ENCODE measurements around the gene PTPRN2. TPM values are rescaled to one million over a fixed set of nuclear protein-coding genes. Genes with fewer than 3 reads are reported as not detected.

PTPRN2 gene
- total RNA-seq, 1 donor from 2014 or later: 0.41 TPM

DNA sequence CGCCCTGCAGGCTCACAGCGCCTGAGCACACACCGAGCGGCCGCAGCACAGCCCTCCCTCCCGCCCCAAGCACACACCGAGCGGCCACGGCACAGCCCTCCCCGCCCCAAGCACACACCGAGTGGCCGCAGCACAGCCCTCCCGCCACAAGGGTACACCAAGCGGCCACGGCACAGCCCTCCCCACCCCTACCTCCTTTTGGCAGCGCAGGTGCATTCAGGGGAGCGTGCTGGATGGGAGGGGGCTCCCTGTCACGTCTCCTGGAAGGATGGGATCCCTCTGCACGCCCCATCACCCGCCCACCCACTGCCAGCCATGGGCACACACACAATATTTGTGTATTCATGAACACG lies 768.2 kb downstream of the PTPRN2 start:
- H3K4me3 Mint-ChIP-seq: no peak overlapping the region
- DNase-seq (ENCODE audit: low spot score): no peak
- H3K36me3 Mint-ChIP-seq (ENCODE audit: low read depth): no peaks in the 10 kb centered on the region
- H3K9me3 Mint-ChIP-seq: peaks cover 5% of the 10 kb centered on the region
- H3K27me3 Mint-ChIP-seq (ENCODE audit: insufficient read depth): no peaks in the 10 kb centered on the region
- intact Hi-C loops (cut with micrococcal nuclease): no loop called here
- H3K27ac Mint-ChIP-seq: no peak overlapping the region
- no peaks in the 10 kb centered on the region for H3K4me1 Mint-ChIP-seq (ENCODE audit: low read depth)

DNA sequence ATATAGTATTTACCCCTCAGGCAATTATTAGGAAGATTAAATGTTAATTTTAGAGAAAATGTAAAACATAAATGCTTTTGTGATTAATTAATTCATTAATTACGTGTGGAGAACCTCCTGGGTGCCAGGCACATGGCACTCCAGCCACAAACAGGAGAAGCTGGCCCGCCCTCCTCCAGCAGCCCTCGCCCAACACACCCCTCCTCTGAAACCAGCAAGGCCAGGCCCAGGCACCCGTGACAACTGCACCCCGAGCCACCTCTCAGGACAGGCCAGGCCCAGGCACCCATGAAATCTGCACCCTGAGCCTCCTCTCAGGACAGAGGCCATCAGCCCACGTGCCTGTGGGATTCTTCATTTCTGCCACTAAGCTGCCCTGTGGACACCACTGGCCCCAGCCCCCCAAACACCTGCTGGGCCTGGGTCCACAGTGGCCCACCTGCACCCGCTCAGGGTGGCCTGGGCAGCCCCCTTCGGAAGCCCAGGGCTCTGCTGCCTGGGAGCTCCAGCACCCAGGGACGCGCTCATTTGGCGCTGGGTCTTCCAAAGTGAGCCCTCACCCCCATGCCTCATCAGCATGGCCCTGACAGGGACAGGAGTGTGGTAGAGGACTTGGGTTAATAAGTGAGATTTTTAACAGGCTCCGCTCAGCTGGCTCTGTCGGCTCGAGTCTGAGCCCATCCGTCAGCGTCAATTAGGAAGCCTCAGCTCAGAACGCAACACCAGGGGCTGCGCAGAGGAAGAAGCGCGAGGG lies 768.7 kb downstream of the PTPRN2 start:
- H3K9me3 Mint-ChIP-seq: peaks cover 5% of the 10 kb centered on the region
- H3K4me1 Mint-ChIP-seq (ENCODE audit: low read depth): no peaks in the 10 kb centered on the region
- H3K27ac Mint-ChIP-seq: no peak overlapping the region
- DNase-seq (ENCODE audit: low spot score): no peak
- H3K36me3 Mint-ChIP-seq (ENCODE audit: low read depth): no peaks in the 10 kb centered on the region
- intact Hi-C loops (cut with micrococcal nuclease): no loop called here
- H3K27me3 Mint-ChIP-seq (ENCODE audit: insufficient read depth): no peaks in the 10 kb centered on the region
- H3K4me3 Mint-ChIP-seq: no peak overlapping the region

DNA sequence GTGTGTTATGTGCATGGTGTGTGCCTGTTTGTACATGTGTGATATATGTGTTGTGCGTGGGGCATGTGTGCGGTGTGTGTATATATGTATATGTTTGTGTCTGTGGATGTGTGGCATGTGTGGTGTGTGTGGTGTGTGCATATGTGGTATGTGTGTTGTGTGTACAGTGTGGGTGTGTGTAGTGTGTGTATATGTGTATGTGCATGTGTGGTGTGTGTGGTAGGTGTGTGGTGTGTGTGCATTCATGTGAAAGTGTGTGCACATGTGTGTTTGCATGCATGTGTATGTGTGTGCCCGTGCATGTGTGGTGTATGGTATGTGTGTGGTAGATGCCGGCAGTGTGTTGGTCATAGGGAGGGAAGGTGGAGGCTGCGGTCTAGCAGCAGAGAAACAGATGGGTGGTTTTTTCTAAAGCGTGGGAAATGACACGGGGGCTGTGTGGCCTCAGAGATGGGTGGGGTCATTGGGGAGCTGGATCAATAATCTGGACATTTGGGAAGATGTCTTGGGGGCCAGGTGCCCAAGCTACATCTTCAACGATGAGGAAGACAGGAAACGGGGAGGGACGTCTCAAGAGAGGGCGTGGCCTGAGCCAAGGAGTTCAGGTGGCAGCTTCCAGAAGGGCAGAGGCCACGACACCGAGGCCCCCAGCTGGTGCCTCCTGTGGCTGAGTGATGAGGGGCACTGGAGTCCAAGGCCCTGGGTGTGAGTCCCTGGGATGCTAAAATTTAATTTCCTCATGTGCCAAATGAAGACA lies 769.5 kb downstream of the PTPRN2 start:
- Mint-ChIP-seq H3K27ac (no peak overlapping the region), H3K4me1 (ENCODE audit: low read depth) (no peaks in the 10 kb centered on the region), H3K36me3 (ENCODE audit: low read depth) (no peaks in the 10 kb centered on the region), H3K9me3 (peaks cover 5% of the 10 kb centered on the region), H3K27me3 (ENCODE audit: insufficient read depth) (no peaks in the 10 kb centered on the region), H3K4me3 (no peak overlapping the region)
- intact Hi-C loops (cut with micrococcal nuclease): no loop called here
- no peak for DNase-seq (ENCODE audit: low spot score)

DNA sequence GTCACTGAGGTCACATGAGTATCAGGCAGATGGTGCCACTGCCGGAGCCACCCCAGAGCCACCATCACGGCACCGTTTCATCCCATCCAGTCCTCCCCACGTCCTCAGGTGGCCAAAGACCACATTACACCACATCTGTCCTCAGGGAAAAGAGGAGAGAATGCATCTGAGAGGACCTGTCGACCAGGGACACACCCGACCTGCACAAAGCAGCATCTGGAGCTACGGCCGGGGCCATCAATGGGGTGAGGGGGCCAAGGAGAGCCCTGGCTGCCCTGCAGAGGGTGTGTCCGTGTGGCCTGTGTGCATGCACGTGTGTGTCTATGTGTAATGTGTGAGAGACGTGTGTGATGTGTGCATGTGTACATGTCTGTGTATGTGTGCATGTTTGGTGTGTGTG lies 770.2 kb downstream of the PTPRN2 start:
- H3K4me3 Mint-ChIP-seq: no peak overlapping the region
- H3K9me3 Mint-ChIP-seq: peaks cover 5% of the 10 kb centered on the region
- intact Hi-C loops (cut with micrococcal nuclease): no loop called here
- no peak for DNase-seq (ENCODE audit: low spot score)
- no peak overlapping the region for H3K27ac Mint-ChIP-seq
- H3K4me1 Mint-ChIP-seq (ENCODE audit: low read depth): no peaks in the 10 kb centered on the region
- no peaks in the 10 kb centered on the region for H3K27me3 Mint-ChIP-seq (ENCODE audit: insufficient read depth)
- H3K36me3 Mint-ChIP-seq (ENCODE audit: low read depth): no peaks in the 10 kb centered on the region

DNA sequence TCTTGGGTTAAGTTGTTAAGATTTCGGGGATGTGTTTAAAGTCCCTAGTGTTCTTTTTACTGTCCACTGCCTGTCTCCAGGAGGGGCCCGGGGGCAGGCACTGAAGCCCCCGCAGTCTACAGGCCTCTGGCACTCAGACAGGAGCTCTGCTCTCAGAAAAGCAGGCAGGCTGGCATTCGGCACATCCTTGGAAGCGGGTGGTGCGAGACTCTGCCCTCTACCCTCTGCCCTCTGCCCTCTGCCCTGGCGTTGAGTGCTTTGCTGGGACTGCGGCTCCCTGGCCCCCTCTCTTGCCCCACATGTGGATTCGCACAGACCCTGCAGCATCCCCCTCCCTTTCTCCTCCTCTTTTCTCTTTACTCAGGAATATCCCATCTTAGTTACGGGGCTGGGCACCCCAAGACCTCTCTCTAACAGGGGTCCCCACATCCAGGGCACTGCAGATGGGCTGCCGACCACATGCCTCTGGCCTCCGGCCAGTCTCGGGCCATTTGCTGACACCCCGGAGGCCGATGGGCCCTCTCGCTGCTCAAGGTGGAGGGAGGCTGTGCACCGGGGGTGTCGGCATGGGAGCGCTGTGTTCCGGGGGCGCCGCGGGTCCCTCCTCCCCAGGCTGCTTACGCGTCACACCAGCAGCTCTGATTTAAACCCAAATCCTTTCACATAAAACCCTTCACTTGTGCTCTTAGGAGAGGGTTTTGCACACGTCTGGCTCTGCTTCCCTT lies 770.9 kb downstream of the PTPRN2 start:
- no peaks in the 10 kb centered on the region for H3K36me3 Mint-ChIP-seq (ENCODE audit: low read depth)
- intact Hi-C loops (cut with micrococcal nuclease): no loop called here
- no peak overlapping the region for H3K4me3 Mint-ChIP-seq
- H3K27me3 Mint-ChIP-seq (ENCODE audit: insufficient read depth): no peaks in the 10 kb centered on the region
- H3K9me3 Mint-ChIP-seq: peaks cover 5% of the 10 kb centered on the region
- DNase-seq (ENCODE audit: low spot score): no peak
- no peak overlapping the region for H3K27ac Mint-ChIP-seq
- no peaks in the 10 kb centered on the region for H3K4me1 Mint-ChIP-seq (ENCODE audit: low read depth)

DNA sequence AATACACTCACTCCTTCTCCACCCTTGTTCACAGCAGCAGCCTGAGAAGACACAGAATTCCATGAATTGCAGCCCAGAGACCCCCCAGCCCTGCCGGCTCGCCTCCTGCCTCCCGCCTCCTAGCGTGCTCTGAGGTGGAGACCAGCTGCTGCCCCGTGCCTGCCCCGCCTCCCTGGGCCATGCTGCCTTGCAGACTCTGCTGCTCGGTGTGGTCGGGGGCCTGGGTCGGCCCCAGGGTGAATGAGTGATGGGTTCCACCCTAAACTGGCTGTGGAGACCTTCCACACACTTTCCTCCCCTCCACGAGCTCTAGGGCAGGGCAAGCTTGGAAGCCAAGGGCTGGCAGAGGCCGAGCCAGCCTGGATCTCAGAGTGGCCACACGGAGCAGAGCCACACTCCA lies 771.5 kb downstream of the PTPRN2 start:
- no peak for DNase-seq (ENCODE audit: low spot score)
- Mint-ChIP-seq H3K4me3 (no peak overlapping the region), H3K9me3 (peaks cover 5% of the 10 kb centered on the region), H3K27me3 (ENCODE audit: insufficient read depth) (no peaks in the 10 kb centered on the region), H3K27ac (no peak overlapping the region), H3K36me3 (ENCODE audit: low read depth) (no peaks in the 10 kb centered on the region), H3K4me1 (ENCODE audit: low read depth) (no peaks in the 10 kb centered on the region)
- intact Hi-C loops (cut with micrococcal nuclease): no loop called here

DNA sequence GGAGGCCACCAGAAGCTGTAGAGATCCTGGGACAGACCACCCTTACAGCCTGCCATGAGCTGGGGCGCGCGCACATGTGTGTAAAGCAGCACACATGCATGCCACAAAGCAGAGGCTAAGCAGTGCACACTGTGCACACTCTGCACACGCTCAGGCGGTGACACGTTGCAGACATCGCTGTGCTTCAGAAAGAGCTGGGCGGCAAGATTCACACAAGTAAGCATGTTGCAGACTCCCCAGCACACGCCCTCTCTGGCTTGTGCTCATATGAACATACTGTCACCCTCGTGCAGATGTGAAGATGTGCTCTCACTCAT lies 772.0 kb downstream of the PTPRN2 start:
- H3K27ac Mint-ChIP-seq: no peak overlapping the region
- H3K36me3 Mint-ChIP-seq (ENCODE audit: low read depth): no peaks in the 10 kb centered on the region
- DNase-seq (ENCODE audit: low spot score): no peak
- no peaks in the 10 kb centered on the region for H3K27me3 Mint-ChIP-seq (ENCODE audit: insufficient read depth)
- H3K4me3 Mint-ChIP-seq: no peak overlapping the region
- peaks cover 5% of the 10 kb centered on the region for H3K9me3 Mint-ChIP-seq
- no peaks in the 10 kb centered on the region for H3K4me1 Mint-ChIP-seq (ENCODE audit: low read depth)
- intact Hi-C loops (cut with micrococcal nuclease): no loop called here

DNA sequence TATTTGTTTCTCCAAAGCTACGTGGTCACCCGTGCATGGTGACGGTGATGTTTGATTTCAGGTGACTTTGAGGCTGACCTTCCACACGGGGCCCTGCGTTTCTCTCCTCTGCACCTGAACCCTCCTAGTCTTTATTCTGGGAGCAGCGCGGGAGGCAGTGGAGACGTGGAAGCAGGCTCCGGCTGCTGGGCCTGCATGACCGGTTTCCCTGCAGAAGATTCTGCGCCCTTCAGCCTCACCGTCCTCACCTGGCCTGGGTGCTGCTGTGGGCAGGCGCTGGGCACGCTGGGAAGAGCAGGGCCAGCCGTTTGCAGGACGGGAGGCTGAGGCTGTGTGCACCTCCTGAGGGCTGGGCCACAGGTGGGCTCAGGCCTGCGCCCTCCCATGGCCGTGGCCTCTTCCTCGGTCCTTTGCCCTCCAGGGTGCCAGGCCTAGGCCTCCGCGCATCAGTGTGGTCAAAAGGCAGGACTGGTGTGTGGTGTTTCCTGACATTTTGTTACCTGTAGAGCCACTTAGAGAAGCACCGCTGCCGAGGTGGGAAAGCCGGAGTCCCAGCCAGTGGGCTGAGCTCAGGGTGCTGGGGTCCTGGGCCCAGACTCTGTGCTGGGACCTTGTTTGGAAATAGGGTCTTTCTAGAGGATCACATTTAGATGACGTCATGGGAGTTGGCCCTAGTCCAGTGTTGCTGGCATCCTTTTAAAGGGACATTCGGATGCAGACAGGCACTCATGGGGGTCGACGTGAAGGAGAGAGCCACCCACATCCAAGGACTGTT lies 772.5 kb downstream of the PTPRN2 start:
- DNase-seq (ENCODE audit: low spot score): no peak
- no peaks in the 10 kb centered on the region for H3K4me1 Mint-ChIP-seq (ENCODE audit: low read depth)
- H3K4me3 Mint-ChIP-seq: no peak overlapping the region
- no peaks in the 10 kb centered on the region for H3K36me3 Mint-ChIP-seq (ENCODE audit: low read depth)
- intact Hi-C loops (cut with micrococcal nuclease): no loop called here
- no peaks in the 10 kb centered on the region for H3K27me3 Mint-ChIP-seq (ENCODE audit: insufficient read depth)
- peaks cover 5% of the 10 kb centered on the region for H3K9me3 Mint-ChIP-seq
- no peak overlapping the region for H3K27ac Mint-ChIP-seq

DNA sequence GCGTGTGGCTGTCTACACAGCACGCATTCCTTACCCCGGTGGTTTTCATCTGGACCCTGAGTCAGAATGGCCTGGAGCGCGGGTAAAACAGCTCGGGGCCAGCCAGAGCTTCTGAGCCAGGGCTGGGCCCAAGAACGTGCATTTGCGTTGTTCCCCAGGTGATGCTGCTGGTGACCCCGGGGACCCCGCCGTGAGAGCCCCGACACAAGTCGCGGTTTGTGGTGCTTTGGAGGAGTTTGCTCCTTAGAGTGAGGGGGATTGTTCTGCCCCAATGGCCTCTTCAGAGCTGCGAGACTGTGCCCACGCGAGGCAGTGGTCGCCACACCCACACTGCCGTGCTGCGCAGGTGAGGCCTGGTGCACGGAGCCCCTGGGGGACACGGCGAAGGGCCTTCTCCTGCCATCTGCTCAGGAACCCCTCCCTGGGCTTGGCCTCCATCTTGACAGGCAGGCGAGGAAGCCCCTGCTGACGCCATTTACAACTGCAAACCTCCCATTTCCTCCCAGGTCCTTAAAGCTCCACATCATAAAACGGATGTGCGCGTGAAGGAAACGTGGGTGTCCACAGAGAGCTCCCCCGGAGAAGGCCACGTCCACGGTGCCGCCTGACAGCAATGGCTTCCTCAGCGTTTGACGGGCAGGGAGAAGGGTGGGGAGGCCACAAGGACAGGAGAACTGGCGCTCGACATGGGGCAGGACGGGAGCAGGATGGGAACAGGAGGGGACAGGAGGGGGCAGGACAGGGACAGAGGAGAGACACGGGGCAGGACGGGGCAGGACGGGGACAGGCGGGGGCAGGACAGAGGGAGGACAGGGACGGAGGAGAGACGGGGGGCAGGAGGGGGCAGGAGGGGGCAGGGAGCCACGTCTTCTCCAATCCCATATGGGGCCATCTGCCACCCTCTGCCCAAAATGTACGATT lies 773.6 kb downstream of the PTPRN2 start:
- intact Hi-C loops (cut with micrococcal nuclease): no loop called here
- Mint-ChIP-seq H3K27ac (no peak overlapping the region), H3K9me3 (peaks cover 5% of the 10 kb centered on the region), H3K36me3 (ENCODE audit: low read depth) (no peaks in the 10 kb centered on the region), H3K4me1 (ENCODE audit: low read depth) (no peaks in the 10 kb centered on the region), H3K27me3 (ENCODE audit: insufficient read depth) (no peaks in the 10 kb centered on the region), H3K4me3 (no peak overlapping the region)
- no peak for DNase-seq (ENCODE audit: low spot score)

DNA sequence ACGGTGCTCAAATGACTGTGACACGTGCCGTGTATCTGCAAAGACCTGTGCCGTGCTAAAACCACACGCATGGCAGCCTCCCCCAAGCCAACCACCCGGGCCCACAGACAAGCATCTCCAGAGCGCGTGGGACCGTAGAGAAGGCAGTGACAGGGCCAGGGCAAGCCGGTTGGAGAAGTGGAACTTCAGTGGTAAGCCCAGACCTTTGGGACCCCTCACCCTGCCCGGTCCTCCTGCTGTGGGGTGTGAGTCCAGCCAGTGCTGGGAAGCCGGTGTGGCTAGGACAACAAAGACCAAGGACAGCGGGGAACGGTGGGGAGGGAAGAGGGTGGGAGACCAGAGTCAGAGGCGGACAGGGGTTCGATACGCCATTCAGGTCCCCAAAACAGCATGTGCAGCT lies 774.6 kb downstream of the PTPRN2 start:
- Mint-ChIP-seq H3K4me1 (ENCODE audit: low read depth) (no peaks in the 10 kb centered on the region), H3K27ac (no peak overlapping the region), H3K4me3 (no peak overlapping the region), H3K27me3 (ENCODE audit: insufficient read depth) (no peaks in the 10 kb centered on the region), H3K9me3 (peaks cover 5% of the 10 kb centered on the region), H3K36me3 (ENCODE audit: low read depth) (no peaks in the 10 kb centered on the region)
- intact Hi-C loops (cut with micrococcal nuclease): no loop called here
- no peak for DNase-seq (ENCODE audit: low spot score)

DNA sequence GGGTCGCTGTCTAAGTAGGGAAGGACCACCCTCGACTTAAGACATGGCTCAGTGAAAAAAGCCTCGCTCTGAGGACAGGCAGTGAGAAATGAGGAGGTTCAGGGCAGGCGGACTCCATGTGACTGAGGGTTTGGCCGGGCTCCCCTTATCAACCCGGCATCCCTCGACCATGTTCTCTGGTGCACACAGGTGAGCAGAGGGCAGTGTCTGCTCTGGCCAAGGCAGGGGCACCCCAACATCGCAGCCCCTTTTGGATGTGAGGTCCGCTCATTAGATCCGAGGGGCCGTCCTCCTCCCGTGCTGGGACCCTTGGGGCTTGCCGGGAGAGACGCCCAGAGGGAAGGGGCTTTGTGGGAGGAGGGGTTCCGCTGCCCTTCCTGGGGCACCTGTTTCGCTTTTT lies 775.7 kb downstream of the PTPRN2 start:
- Mint-ChIP-seq H3K27me3 (ENCODE audit: insufficient read depth) (no peaks in the 10 kb centered on the region), H3K36me3 (ENCODE audit: low read depth) (no peaks in the 10 kb centered on the region), H3K4me3 (no peak overlapping the region), H3K27ac (no peak overlapping the region), H3K9me3 (no peaks in the 10 kb centered on the region), H3K4me1 (ENCODE audit: low read depth) (no peaks in the 10 kb centered on the region)
- no peak for DNase-seq (ENCODE audit: low spot score)
- intact Hi-C loops (cut with micrococcal nuclease): no loop called here

Data from activated T-helper 1 cell treated with anti-CD3 and anti-CD28 coated beads, Interleukin-12 subunit alpha, Interleukin-12 subunit beta, Interleukin-2, Interleukin-4 antibody, amounts not matched to agents 30 ng/mL and 10 ng/mL and 1 ng/mL, durations not matched to agents 14 hours and 24 hours and 36 hours (primary cell).